Measurements from ENCODE around the gene IGSF21.

DNA sequence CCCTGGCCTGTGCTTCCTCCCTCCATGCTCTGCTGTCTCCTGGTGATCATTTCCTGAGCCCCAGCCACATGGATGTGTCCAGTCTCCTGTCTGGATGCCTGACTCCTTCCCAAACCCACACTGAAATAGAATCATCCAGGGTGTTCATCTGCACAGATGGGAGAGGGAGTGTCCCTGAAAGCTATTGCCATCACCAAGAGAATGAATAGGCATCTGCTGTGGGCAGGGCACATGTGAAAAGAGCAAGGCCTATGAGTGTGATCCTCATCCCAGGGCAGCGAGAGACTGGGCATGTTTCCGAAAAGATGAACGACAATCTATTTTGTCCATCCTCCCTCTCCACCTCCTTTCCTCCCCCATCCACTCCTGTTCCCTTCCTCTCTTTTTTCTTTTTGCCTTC lies 5.0 kb downstream of the IGSF21 start:
- TF ChIP-seq, protein P1, sequence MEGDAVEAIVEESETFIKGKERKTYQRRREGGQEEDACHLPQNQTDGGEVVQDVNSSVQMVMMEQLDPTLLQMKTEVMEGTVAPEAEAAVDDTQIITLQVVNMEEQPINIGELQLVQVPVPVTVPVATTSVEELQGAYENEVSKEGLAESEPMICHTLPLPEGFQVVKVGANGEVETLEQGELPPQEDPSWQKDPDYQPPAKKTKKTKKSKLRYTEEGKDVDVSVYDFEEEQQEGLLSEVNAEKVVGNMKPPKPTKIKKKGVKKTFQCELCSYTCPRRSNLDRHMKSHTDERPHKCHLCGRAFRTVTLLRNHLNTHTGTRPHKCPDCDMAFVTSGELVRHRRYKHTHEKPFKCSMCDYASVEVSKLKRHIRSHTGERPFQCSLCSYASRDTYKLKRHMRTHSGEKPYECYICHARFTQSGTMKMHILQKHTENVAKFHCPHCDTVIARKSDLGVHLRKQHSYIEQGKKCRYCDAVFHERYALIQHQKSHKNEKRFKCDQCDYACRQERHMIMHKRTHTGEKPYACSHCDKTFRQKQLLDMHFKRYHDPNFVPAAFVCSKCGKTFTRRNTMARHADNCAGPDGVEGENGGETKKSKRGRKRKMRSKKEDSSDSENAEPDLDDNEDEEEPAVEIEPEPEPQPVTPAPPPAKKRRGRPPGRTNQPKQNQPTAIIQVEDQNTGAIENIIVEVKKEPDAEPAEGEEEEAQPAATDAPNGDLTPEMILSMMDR (IDR thresholded peaks at IDR 0.05) = no peak
- no peak for TF ChIP-seq SP1 (CRISPR knock-in tag; conservative IDR thresholded peaks at IDR 0.05)
- TF ChIP-seq, protein P2, sequence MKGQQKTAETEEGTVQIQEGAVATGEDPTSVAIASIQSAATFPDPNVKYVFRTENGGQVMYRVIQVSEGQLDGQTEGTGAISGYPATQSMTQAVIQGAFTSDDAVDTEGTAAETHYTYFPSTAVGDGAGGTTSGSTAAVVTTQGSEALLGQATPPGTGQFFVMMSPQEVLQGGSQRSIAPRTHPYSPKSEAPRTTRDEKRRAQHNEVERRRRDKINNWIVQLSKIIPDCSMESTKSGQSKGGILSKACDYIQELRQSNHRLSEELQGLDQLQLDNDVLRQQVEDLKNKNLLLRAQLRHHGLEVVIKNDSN (CRISPR knock-in tag; IDR thresholded peaks at IDR 0.05) = no peak
- TF ChIP-seq, protein P3, sequence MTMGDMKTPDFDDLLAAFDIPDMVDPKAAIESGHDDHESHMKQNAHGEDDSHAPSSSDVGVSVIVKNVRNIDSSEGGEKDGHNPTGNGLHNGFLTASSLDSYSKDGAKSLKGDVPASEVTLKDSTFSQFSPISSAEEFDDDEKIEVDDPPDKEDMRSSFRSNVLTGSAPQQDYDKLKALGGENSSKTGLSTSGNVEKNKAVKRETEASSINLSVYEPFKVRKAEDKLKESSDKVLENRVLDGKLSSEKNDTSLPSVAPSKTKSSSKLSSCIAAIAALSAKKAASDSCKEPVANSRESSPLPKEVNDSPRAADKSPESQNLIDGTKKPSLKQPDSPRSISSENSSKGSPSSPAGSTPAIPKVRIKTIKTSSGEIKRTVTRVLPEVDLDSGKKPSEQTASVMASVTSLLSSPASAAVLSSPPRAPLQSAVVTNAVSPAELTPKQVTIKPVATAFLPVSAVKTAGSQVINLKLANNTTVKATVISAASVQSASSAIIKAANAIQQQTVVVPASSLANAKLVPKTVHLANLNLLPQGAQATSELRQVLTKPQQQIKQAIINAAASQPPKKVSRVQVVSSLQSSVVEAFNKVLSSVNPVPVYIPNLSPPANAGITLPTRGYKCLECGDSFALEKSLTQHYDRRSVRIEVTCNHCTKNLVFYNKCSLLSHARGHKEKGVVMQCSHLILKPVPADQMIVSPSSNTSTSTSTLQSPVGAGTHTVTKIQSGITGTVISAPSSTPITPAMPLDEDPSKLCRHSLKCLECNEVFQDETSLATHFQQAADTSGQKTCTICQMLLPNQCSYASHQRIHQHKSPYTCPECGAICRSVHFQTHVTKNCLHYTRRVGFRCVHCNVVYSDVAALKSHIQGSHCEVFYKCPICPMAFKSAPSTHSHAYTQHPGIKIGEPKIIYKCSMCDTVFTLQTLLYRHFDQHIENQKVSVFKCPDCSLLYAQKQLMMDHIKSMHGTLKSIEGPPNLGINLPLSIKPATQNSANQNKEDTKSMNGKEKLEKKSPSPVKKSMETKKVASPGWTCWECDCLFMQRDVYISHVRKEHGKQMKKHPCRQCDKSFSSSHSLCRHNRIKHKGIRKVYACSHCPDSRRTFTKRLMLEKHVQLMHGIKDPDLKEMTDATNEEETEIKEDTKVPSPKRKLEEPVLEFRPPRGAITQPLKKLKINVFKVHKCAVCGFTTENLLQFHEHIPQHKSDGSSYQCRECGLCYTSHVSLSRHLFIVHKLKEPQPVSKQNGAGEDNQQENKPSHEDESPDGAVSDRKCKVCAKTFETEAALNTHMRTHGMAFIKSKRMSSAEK (CRISPR knock-in tag; IDR thresholded peaks at IDR 0.05; ENCODE audit: borderline replicate concordance) = no peak
- TF ChIP-seq, protein P4, sequence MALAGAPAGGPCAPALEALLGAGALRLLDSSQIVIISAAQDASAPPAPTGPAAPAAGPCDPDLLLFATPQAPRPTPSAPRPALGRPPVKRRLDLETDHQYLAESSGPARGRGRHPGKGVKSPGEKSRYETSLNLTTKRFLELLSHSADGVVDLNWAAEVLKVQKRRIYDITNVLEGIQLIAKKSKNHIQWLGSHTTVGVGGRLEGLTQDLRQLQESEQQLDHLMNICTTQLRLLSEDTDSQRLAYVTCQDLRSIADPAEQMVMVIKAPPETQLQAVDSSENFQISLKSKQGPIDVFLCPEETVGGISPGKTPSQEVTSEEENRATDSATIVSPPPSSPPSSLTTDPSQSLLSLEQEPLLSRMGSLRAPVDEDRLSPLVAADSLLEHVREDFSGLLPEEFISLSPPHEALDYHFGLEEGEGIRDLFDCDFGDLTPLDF (CRISPR knock-in tag; IDR thresholded peaks at IDR 0.05) = no peak
- TF ChIP-seq NR3C1 (CRISPR knock-in tag; conservative IDR thresholded peaks at IDR 0.05; ENCODE audit: low read depth) = no peak
- no peak for TF ChIP-seq JAZF1 (CRISPR knock-in tag; IDR thresholded peaks at IDR 0.05)
- TF ChIP-seq, protein P5, sequence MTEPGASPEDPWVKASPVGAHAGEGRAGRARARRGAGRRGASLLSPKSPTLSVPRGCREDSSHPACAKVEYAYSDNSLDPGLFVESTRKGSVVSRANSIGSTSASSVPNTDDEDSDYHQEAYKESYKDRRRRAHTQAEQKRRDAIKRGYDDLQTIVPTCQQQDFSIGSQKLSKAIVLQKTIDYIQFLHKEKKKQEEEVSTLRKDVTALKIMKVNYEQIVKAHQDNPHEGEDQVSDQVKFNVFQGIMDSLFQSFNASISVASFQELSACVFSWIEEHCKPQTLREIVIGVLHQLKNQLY (CRISPR knock-in tag; IDR thresholded peaks at IDR 0.05) = no peak
- TF ChIP-seq, protein P6, sequence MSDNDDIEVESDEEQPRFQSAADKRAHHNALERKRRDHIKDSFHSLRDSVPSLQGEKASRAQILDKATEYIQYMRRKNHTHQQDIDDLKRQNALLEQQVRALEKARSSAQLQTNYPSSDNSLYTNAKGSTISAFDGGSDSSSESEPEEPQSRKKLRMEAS (CRISPR knock-in tag; IDR thresholded peaks at IDR 0.05) = no peak
- no peak for TF ChIP-seq NR2C2 (CRISPR knock-in tag; IDR thresholded peaks at IDR 0.05)
- TF ChIP-seq, protein P7, sequence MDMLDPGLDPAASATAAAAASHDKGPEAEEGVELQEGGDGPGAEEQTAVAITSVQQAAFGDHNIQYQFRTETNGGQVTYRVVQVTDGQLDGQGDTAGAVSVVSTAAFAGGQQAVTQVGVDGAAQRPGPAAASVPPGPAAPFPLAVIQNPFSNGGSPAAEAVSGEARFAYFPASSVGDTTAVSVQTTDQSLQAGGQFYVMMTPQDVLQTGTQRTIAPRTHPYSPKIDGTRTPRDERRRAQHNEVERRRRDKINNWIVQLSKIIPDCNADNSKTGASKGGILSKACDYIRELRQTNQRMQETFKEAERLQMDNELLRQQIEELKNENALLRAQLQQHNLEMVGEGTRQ (CRISPR knock-in tag; IDR thresholded peaks at IDR 0.05) = no peak

Measured in WTC11 (cell line).